ENCODE results near the gene KLHL10.
A peak's percentile ranks its signal among the peaks of the same experiment; 100 is the strongest.
"Not testable (repeated sequence)": the region's sequence is repeated elsewhere in the genome, so short reads cannot be mapped to it uniquely, and the experiment has no call there.

Gene KLHL10

DNA sequence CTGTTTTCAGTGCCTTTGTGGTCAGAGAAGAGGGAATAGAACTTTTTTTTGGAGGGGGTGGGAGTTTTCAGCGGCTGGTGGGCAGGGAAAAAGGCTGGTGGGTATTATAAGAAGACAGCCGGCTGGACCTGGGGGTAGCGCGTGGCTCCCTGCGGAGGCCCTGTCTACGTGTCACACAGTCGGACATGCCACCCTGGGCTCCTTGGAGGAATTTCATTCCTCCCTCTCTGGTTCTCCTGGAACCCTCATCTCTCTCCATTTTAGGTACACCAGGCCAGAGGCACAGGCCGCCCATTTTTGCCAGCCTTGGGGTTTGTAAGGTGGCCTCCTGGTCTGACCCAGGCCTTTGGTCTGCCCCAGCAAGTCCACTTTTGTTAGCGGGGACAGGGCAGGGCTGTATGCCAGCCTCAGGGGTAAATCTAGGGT, 23.9 kb upstream of the KLHL10 start:
- DNase-seq = no peak

DNA sequence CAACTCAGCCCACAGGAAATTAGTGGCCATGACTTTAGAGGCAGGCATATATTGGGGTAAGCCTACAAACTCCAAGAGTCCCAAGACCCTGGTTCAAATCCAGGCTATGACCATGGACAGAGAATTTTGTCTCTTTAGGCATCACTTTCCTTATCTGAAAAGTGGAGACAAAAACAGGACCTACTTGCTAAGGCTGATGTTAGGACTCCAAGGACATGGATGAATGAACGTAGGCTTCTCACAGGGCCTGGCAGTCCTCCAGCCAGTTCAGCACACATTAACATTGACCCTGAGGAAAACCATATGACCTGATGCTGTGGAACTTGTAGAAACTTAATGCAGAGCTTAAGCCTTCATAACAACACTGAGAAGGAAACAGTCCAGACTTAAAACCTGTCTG, 23.4 kb upstream of the KLHL10 start:
- no peak for DNase-seq

GRCh38 chr17:41816637-41817320, 20.8 kb upstream of the KLHL10 start:
- no peak for DNase-seq

DNA sequence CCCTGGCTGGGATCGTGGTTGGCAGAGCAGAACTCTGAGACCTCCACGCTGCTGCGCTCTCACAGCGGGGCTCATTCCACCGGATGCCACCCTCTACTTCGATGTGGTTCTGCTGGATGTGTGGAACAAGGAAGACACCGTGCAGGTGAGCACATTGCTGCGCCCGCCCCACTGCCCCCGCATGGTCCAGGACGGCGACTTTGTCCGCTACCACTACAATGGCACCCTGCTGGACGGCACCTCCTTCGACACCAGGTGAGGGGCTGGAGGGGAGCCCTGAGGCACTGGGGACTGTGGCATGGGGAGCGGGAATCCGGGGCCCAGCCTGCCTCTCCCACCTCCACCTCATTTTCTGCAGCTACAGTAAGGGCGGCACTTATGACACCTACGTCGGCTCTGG, 19.6 kb upstream of the KLHL10 start:
- DNase-seq = no peak

GRCh38 chr17:41821776-41822175, 15.8 kb upstream of the KLHL10 start:
- DNase-seq = no peak

- DNase-seq = no peak
These were observed 15.1 kb upstream of the KLHL10 start for GRCh38 chr17:41822216-41823140.

GRCh38 chr17:41823141-41823524, 14.5 kb upstream of the KLHL10 start:
- DNase-seq = no peak

GRCh38 chr17:41823580-41823979, 14.0 kb upstream of the KLHL10 start:
- DNase-seq = no peak

- no peak for DNase-seq
These were observed 13.5 kb upstream of the KLHL10 start for GRCh38 chr17:41824086-41824485.

DNA sequence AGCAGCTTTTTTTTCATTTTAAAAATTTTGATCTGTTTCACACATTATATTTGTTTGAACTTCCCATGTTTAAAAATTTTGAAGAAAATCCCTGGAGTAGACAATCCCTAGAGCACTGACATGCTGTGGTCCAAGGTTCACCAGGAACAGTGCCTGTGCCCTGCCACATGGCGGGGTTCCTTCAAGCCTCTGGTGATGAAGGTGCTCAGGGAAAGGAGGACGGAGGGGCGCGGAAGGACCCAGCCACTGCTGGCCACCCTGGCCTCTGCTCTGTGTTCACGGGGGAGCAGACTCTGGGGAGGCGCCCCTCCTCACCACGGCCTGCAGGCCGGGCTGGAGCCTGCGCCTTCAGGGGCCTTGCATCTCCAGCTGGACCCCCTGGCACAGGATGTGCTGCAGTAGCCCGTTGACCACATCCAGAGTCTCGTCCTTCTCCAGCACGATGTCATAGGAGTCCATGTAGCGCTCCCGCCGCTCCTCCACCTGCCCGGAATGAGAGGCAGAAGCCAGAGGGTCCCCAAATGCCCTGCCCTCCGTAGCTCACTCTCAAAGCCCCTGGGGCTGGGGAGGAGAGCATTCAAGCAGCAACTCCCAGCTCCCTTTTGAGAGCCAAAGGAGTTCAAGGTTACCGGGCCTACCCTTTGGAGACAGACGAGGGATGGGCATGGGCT, 12.3 kb upstream of the KLHL10 start:
- DNase-seq = no peak

- not testable (repeated sequence) for DNase-seq
These were observed 7.7 kb upstream of the KLHL10 start for GRCh38 chr17:41829961-41830360.

GRCh38 chr17:41835214-41835799, 2.3 kb upstream of the KLHL10 start:
- DNase-seq = no peak

GRCh38 chr17:41835800-41836549, 1.6 kb upstream of the KLHL10 start, which contains the start of gene NT5C3B:
NT5C3B (minus strand) TSS chr17:41836232; CDS start chr17:41836193, 39 bp downstream.
- peak; percentile 42 for DNase-seq

DNA sequence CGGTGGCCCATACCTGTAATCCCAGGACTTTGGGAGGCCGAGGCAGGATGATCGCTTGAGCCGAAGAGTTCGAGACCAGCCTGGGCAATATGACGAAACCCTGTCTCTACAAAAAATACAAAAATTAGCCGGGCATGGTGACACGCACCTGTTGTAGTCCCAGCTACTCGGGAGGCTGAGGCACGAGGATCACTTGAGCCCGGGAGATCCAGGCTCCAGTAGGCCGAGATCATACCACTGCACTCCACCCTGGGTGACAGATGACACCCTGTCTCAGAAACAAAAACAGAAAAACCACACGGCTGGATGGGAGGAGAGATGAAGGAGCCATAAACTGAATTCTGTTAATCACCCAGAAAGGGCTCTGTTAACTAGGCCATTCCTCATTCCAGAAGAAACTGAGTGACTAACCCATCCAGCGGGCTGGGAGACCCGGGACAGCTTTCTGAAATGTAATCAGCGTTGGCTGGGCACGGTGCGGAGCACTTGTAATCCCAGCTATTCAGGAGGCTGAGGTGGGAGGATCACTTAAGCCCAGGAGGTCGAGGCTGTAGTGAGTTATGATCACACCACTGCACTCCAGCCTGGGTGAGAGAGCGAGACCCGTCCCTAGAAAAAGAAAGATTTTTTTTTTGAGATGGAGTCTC, 952 bp upstream of the KLHL10 start:
- no peak for DNase-seq

DNA sequence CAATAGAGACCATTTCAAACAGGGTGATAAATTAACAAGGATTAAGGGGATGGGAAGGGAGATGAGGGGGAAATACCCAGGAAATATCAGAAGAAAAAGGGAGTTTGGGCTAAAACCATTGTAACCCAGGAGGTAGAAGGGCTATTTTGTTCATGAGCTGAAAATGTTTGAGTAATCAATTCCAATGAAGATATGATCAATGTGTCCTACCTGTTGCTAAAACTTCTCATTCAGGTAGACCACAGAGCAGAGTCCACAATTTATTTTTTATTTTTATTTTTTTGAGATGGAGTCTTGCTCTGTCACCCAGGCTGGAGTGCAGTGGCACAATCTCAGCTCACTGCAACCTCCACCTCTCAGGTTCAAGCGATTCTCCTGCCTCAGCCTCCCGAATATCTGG, 1.8 kb downstream of the KLHL10 start:
- not testable (repeated sequence) for DNase-seq

GRCh38 chr17:41840781-41841180, 3.2 kb downstream of the KLHL10 start:
- not testable (repeated sequence) for DNase-seq

GRCh38 chr17:41844971-41845370, 7.3 kb downstream of the KLHL10 start:
- DNase-seq = peak; percentile 29

DNA sequence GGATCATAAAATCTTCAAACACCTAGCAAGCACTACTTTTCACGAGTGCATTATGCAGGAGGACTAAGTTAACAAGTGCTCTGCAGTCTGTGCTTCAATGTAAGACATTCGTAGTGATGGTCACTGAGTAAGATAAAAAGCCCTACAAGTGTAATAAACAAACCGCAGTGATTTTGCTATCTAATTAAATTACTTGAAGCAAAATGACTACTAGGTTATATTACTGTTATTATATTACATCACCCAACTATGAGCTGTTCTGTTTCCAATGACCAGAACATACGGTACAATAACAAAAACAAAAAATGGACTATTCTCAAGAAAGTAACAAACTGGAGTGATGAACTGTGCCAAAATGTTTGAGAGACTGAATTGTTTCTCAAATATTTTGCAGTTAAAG, 11.2 kb downstream of the KLHL10 start:
- DNase-seq = no peak

GRCh38 chr17:41849251-41849990, 11.8 kb downstream of the KLHL10 start:
- DNase-seq = no peak

- not testable (repeated sequence) for DNase-seq
These were observed 13.8 kb downstream of the KLHL10 start for GRCh38 chr17:41851382-41851781.
